ENCODE data around the gene RPGRIP1L.

DNA sequence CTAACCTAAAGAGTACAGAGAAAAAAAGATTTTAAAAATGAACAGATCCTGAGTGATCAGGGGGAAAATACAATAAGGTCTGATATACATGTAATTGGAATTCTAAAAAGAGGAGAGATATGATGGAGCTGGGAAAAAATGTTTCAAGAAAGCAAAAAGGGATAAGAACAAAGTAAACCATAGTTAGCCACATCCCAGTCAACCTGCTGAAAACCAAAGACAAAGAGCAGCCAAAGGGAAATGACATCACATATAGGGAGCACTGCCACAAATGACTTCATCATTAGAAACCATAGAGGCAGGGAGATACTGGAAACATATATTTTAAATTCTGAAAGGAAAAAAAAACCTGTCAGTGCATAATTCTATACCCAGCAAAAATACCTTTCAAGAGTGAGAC is 131.9 kb downstream of the RPGRIP1L start:
- no peak for TF ChIP-seq POLR2A (IDR thresholded peaks at IDR 0.05)
- TF ChIP-seq, protein P1, sequence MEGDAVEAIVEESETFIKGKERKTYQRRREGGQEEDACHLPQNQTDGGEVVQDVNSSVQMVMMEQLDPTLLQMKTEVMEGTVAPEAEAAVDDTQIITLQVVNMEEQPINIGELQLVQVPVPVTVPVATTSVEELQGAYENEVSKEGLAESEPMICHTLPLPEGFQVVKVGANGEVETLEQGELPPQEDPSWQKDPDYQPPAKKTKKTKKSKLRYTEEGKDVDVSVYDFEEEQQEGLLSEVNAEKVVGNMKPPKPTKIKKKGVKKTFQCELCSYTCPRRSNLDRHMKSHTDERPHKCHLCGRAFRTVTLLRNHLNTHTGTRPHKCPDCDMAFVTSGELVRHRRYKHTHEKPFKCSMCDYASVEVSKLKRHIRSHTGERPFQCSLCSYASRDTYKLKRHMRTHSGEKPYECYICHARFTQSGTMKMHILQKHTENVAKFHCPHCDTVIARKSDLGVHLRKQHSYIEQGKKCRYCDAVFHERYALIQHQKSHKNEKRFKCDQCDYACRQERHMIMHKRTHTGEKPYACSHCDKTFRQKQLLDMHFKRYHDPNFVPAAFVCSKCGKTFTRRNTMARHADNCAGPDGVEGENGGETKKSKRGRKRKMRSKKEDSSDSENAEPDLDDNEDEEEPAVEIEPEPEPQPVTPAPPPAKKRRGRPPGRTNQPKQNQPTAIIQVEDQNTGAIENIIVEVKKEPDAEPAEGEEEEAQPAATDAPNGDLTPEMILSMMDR (IDR thresholded peaks at IDR 0.05), result no peak

Measured in adrenal gland (tissue), 5 donors.